Hematopoietic multipotent progenitor cell treated with erythropoietin and hydrocortisone succinate and interleukin-3 and kit ligand, for 4 days (in vitro differentiated cells): Measurements from ENCODE around the gene TSG101.

ENCODE experiments used
- DNase-seq: peaks from one replicate; pipeline ENCODE4 v3.0.0-alpha.2; 2015

The TSG101 gene

GRCh38 chr11:18492888-18493287, 33.9 kb downstream of the TSG101 start:
- DNase-seq = peak; percentile 10

GRCh38 chr11:18491924-18492323, 34.8 kb downstream of the TSG101 start:
- no peak for DNase-seq

- peak; percentile 4 for DNase-seq
Measured at GRCh38 chr11:18490736-18491485, 35.8 kb downstream of the TSG101 start.

- no peak for DNase-seq
Measured at GRCh38 chr11:18490319-18490718, 36.4 kb downstream of the TSG101 start.

- no peak for DNase-seq
Measured at GRCh38 chr11:18485913-18486528, 40.7 kb downstream of the TSG101 start.

- no peak for DNase-seq
Measured at GRCh38 chr11:18479063-18479462, 47.7 kb downstream of the TSG101 start.

GRCh38 chr11:18472587-18472986, 54.2 kb downstream of the TSG101 start:
- no peak for DNase-seq

- no peak for DNase-seq
Measured at GRCh38 chr11:18471995-18472394, 54.7 kb downstream of the TSG101 start.

GRCh38 chr11:18468961-18469360, 57.8 kb downstream of the TSG101 start:
- no peak for DNase-seq

- no peak for DNase-seq
Measured at GRCh38 chr11:18468059-18468458, 58.7 kb downstream of the TSG101 start.

GRCh38 chr11:18466402-18466801, 60.3 kb downstream of the TSG101 start:
- no peak for DNase-seq

- no peak for DNase-seq
Measured at GRCh38 chr11:18463439-18463838, 63.3 kb downstream of the TSG101 start.

GRCh38 chr11:18461909-18462308, 64.8 kb downstream of the TSG101 start:
- no peak for DNase-seq

- no peak for DNase-seq
Measured at GRCh38 chr11:18459634-18460033, 67.1 kb downstream of the TSG101 start.

- DNase-seq = peak; percentile 10
Measured at GRCh38 chr11:18457450-18457849, 69.3 kb downstream of the TSG101 start.

GRCh38 chr11:18455686-18456372, 70.9 kb downstream of the TSG101 start, which contains the start of gene LDHAL6A:
LDHAL6A (plus strand) TSS chr11:18455856; CDS start chr11:18456681, 825 bp downstream.
- DNase-seq = peak; percentile 8

GRCh38 chr11:18452927-18453326, 73.8 kb downstream of the TSG101 start:
- no peak for DNase-seq

- DNase-seq = no peak
Measured at GRCh38 chr11:18449251-18449650, 77.5 kb downstream of the TSG101 start.

GRCh38 chr11:18438691-18439090, 88.1 kb downstream of the TSG101 start:
- DNase-seq = no peak
